Calu3 (cell line): ENCODE measurements around the gene TRIP6. TPM values are rescaled to one million over a fixed set of nuclear protein-coding genes. Genes with fewer than 3 reads are reported as not detected.
A peak's percentile ranks its signal among the peaks of the same experiment; 100 is the strongest.

Source experiments
- BruUV-seq: library from RNA; stranded (reverse); fragments of 400-500 nt; replicated peaks from 2 replicates; lab custom pipeline; 2021; lab: Mats Ljungman, UMichigan
- CTCF ChIA-PET: fragments of 300-600 bp; sonication (Branson Sonifier 250); formaldehyde crosslinking; loops from one replicate; lab custom pipeline; 2022; ENCODE audit warnings: antibody characterized with exemption; lab: Charles Lee
- DNase-seq: peaks from one replicate; pipeline ENCODE4 v3.0.0; 2022
- H3K27ac Mint-ChIP-seq: one replicate; pipeline ENCODE4 v1.8.0; 2022; ENCODE audit warnings: mixed read lengths; ENCODE audit not compliant: unreplicated experiment
- H3K27me3 Mint-ChIP-seq: one replicate; pipeline ENCODE4 v1.8.0; 2022; ENCODE audit warnings: mixed read lengths; ENCODE audit not compliant: unreplicated experiment
- H3K36me3 Mint-ChIP-seq: one replicate; pipeline ENCODE4 v1.8.0; 2022; ENCODE audit warnings: mild to moderate bottlenecking, moderate library complexity, mixed read lengths; ENCODE audit not compliant: insufficient read depth, unreplicated experiment
- H3K4me1 Mint-ChIP-seq: one replicate; pipeline ENCODE4 v1.8.0; 2022; ENCODE audit warnings: mild to moderate bottlenecking, low read depth, mixed read lengths; ENCODE audit not compliant: unreplicated experiment
- H3K4me3 Mint-ChIP-seq: one replicate; pipeline ENCODE4 v1.8.0; 2022; ENCODE audit warnings: mild to moderate bottlenecking, low read depth, moderate library complexity, mixed read lengths; ENCODE audit not compliant: unreplicated experiment
- H3K9me3 Mint-ChIP-seq: one replicate; pipeline ENCODE4 v1.8.0; 2022; ENCODE audit warnings: low read depth, mixed read lengths; ENCODE audit not compliant: unreplicated experiment
- intact Hi-C: fragments of 100-400 bp; cut with micrococcal nuclease; formaldehyde crosslinking; loops from one replicate; pipeline ENCODE4 v1.10.0; 2022; ENCODE audit not compliant: unreplicated experiment
- total RNA-seq: library from RNA; stranded (reverse); gene quantifications from 2 replicates; pipeline ENCODE4 v1.2.3, GENCODE V29; 2022
- TF ChIP-seq, protein P1 (sequence below): fragments of 200-600 bp; IDR thresholded peaks from one replicate; pipeline ENCODE4 v1.8.0; 2022; ENCODE audit warnings: antibody characterized with exemption; ENCODE audit not compliant: unreplicated experiment

Gene TRIP6
- total RNA-seq, 1 experiment from 2014 or later: 50.0 TPM

DNA sequence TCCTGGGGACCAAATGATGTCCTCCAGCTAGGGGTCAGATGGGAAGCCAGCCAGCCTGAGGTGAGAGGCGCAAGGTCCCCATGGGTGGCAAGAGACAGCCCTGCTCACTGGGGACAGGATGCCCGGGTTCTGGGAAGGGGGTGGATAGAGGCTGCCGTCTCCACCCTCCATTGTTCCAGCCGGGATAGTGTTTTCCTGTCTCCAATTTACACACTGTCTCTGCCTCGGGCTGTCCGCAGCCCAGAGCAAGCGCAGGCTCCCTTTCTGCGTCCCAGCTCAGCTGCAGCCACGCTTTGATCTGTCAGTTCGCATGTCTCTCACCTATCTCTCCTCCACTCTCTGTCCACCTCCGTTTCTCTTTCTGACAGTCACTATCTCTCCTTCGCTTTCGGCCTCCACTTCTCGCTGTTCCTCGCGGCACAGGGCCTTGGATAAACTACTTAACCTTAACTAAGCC lies 41.9 kb upstream of the TRIP6 start:
- peaks cover 56% of the 10 kb centered on the region for H3K36me3 Mint-ChIP-seq
- peaks cover 21% of the 10 kb centered on the region for H3K4me1 Mint-ChIP-seq
- BruUV-seq: no TSS peak
- no peaks in the 10 kb centered on the region for H3K9me3 Mint-ChIP-seq
- no peak for DNase-seq
- peak overlapping the region; percentile 92 for H3K4me3 Mint-ChIP-seq
- peak overlapping the region; percentile 85 for H3K27ac Mint-ChIP-seq
- TF ChIP-seq, protein P1, sequence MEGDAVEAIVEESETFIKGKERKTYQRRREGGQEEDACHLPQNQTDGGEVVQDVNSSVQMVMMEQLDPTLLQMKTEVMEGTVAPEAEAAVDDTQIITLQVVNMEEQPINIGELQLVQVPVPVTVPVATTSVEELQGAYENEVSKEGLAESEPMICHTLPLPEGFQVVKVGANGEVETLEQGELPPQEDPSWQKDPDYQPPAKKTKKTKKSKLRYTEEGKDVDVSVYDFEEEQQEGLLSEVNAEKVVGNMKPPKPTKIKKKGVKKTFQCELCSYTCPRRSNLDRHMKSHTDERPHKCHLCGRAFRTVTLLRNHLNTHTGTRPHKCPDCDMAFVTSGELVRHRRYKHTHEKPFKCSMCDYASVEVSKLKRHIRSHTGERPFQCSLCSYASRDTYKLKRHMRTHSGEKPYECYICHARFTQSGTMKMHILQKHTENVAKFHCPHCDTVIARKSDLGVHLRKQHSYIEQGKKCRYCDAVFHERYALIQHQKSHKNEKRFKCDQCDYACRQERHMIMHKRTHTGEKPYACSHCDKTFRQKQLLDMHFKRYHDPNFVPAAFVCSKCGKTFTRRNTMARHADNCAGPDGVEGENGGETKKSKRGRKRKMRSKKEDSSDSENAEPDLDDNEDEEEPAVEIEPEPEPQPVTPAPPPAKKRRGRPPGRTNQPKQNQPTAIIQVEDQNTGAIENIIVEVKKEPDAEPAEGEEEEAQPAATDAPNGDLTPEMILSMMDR: no peak
- CTCF ChIA-PET: interaction anchor here (0.6 to 1.5 kb wide), 6 partner anchors 10 to 120 kb away, joined by 3 to 9 read pairs (median 4); partner anchors contain the start of genes POP7 and SLC12A9
- intact Hi-C loops: loop anchor here (2.0 kb wide), 1 partner anchor 22 kb away; no protein-coding TSS in a partner anchor
- no peaks in the 10 kb centered on the region for H3K27me3 Mint-ChIP-seq

DNA sequence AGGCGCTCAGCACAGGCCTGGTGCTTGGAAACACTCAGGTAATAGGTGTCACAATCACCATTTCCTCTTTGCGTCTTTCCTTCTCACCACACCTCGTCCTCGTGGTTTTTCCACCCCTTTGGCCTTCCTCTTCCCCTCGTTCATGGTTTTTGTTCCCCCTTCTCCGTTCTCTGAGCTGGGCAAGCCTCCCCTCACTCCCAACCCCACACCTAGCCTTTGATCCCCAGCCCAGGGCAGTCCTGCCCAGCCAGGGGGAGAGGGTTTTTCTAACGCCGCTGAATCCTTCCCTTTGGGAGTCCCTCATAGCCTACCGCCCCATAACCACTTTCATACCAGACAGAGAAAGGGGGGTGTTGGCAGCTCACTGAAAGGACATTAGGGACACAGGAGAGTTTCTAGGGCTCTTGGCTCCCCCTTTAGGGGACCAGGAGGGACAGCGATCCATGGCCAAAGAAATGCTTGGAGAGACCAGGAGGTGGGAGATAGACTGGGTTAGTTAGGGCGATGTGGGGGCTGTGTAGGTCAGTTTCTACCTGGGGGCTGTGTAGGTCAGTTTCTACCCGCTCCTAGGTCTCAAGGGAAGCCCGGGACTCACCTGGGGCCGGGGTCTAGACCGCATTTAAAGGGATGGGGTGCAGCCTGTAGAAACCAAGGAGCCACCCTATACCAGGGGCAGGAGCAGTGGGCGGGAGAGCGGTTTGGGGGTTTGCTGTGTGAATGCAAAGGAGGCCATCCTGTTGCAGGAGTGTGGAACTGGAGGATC lies 41.3 kb upstream of the TRIP6 start:
- peaks cover 28% of the 10 kb centered on the region for H3K4me1 Mint-ChIP-seq
- H3K9me3 Mint-ChIP-seq: no peaks in the 10 kb centered on the region
- intact Hi-C loops: loop anchor here (1.0 to 2.0 kb wide), 2 partner anchors 23 to 121 kb away; no protein-coding TSS in a partner anchor
- peak overlapping the region; percentile 85 for H3K27ac Mint-ChIP-seq
- H3K4me3 Mint-ChIP-seq: peak overlapping the region; percentile 92
- DNase-seq: no peak
- TF ChIP-seq, protein P1: no peak
- BruUV-seq: TSS peak; percentile 76
- H3K27me3 Mint-ChIP-seq: no peaks in the 10 kb centered on the region
- peaks cover 56% of the 10 kb centered on the region for H3K36me3 Mint-ChIP-seq
- CTCF ChIA-PET: interaction anchor here (0.6 to 1.5 kb wide), 8 partner anchors 11 to 724 kb away, joined by 3 to 9 read pairs (median 4); partner anchors contain the start of genes POP7 and SLC12A9

DNA sequence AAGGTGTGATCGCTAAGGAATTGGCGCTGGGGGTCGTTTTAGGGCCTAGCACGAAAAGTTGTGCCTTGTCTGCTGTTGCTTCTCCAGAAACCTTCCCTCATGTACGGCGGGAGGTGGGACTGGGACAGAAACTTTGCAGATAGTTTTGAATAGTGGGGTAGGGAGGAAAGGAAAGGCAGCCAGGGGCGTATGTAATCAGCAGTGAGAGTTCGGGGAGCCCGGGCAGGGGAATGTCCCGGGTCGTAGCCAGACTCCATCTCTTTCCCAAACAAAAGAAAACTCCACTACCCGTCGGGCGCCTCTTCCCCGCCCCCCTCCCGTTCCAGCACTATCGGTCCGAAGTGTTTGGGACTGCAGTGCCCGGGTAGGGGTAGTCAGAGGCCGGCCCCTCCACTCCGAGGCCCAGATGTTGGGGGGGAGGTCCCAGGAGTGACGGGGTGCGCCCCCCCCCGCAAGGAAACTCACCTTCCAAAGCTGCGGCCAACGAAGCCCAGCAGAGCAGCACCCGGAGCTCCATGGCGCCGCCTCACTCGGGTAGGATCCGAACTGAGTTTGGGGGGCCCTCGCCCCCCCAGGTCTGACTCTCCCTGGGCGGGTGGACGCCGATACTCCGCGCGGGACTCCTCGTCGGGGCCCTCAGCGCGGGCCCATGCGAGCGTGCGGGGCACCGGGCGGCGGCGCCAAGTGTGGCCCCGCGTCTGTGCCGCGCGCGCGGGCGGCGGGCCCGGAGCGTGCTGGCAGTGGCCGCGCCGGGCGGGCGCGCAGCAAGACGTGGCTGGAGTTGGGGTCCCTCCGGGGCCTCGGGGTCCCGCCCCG lies 40.5 kb upstream of the TRIP6 start:
- no TSS peak for BruUV-seq
- Mint-ChIP-seq H3K9me3 (no peaks in the 10 kb centered on the region), H3K4me3 (peak overlapping the region; percentile 92), H3K27ac (peak overlapping the region; percentile 85), H3K36me3 (peaks cover 52% of the 10 kb centered on the region), H3K27me3 (no peaks in the 10 kb centered on the region), H3K4me1 (peaks cover 36% of the 10 kb centered on the region)
- no peak for DNase-seq
- CTCF ChIA-PET: interaction anchor here (0.6 to 2.4 kb wide), 9 partner anchors 25 to 724 kb away, joined by 3 to 15 read pairs (median 4); partner anchors contain the start of genes POP7 and SLC12A9
- TF ChIP-seq, protein P1: no peak
- intact Hi-C loops: loop anchor here (1.0 kb wide), 1 partner anchor 121 kb away; no protein-coding TSS in a partner anchor
